Measurements from ENCODE around the gene ELK4. TPM values are rescaled to one million over a fixed set of nuclear protein-coding genes. Genes with fewer than 3 reads are reported as not detected.

Gene ELK4
- total RNA-seq, 8 experiments from 2014 or later: 6.8 to 21.3 (median 11.5) TPM

DNA sequence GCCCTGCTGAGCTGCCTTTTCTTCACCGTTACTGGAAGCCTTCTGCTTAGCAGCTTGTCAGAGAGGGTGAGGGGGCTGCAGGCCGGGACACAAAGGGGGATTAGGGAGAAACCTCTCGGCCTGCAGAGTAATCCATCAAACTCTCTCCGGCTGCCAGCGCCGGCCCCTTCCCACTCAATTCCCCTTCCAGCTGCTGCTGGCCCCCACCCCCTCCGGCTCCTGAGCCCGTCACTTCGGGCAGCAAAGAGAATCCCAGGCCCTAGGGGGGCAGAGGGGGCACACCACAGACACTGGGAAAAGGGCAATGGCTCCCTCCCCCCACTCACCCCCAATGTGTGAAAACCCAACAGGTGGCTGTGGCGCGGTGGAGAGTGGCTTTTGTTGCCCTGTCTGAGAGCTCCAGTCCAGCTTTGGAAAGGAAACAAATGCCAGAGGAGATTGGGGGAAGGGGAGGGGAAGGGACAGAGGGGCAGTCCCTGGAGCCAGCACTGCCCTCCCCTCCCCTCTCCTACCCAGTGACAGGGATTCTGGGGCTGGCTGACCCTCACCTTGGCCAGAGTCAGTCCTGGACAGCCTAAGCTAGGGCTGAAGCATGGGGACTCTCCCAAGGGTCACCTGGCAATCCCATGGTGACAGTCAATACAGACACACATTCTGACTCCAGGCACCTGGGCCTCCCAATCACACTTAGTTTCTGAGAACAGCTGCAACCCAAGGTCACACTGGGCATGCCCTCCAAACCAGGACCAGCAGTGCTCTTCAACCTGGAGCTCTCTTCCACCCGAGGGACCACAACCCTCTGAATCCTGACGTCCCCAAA lies 39.0 kb upstream of the ELK4 start:
- in situ Hi-C loops (cut with MboI; ENCODE audit: low pct_unique_long_range_greater_than_20kb in 2 of 9, low sequenced_read_pairs in 9 of 9, unreplicated experiment in 9 of 9): loop anchor here in 2 of 9 experiments (25.0 kb wide), 2 partner anchors 291 to 316 kb away; no protein-coding TSS in a partner anchor
- Histone ChIP-seq H3K4me3 (no peak overlapping the region), H3K27ac (no peak overlapping the region), H3K4me1 (replicated peaks in 1 of 2) (peaks cover 26 to 32% of the 10 kb centered on the region in 2 donors)
- ATAC-seq (replicated peaks in 6 of 8): peak in 5 of 8 experiments; percentile 27 to 42 (median 39)
- WGBS, 10 experiments: 9 to 100% (median 57%) methylated on average over 1 to 9 of the region's 13 CpGs; no CpG with 5 or more reads in 2 of the 10 experiments

DNA sequence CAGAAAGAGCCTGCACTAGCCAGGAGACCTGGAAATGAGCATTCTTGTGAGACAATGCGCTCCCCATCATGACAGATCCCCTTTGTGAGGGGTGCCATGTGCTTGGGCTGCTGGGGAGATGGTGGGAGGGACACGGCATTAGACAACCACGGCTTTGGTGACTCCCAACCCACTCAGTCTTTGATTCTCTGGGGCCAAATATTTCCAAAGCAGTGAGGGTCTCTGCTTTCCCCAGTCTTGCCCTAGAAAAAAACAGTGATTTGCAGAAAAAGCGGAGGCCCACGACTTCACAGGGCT lies 38.3 kb upstream of the ELK4 start:
- in situ Hi-C loops (cut with MboI; ENCODE audit: low pct_unique_long_range_greater_than_20kb in 2 of 9, low sequenced_read_pairs in 9 of 9, unreplicated experiment in 9 of 9): loop anchor here in 2 of 9 experiments (25.0 kb wide), 2 partner anchors 292 to 317 kb away; no protein-coding TSS in a partner anchor
- Histone ChIP-seq H3K4me1 (replicated peaks in 1 of 2) (peaks cover 26 to 34% of the 10 kb centered on the region in 2 donors), H3K27ac (no peak overlapping the region)

DNA sequence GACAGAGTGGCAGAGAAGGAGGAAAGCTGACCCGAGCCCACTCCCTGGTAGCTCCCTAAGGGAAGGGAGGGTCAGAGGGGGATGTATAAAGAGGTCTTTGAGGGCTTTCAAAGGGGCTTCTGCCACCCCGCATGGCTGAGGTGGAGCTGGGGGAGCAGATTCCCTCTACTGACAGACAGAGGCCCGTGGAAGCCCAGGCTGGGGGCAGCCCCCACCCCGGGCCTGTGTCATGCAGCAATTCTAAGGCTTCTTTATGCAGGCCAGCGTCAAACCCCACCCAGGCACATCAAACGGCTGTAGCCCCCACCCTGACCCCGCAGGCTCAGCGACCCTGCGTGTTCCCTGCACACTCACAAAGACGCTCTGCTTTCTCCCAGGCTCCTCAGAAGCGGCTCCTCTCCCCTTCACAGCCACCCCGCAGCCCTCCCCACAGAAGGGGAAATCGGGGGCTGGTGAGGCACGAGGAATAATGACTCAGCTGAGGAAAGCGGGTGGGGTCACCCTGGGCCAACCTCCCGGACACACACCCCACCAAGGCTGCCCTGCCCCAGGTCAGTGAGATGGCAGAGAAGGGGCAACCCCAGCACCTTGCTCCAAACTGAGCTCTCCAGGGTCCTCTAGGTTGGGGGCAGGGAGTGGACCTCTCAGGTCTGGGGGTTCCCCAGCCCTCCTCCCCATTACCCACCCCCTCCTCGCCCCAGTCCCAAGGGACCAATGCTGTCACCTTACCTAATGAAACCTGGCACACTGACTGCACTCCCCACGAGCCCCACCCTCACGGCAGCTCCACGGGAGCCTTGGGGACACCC lies 37.7 kb upstream of the ELK4 start:
- Histone ChIP-seq H3K27ac (no peak overlapping the region), H3K4me1 (replicated peaks in 1 of 2) (peaks cover 26 to 34% of the 10 kb centered on the region in 2 donors), H3K4me3 (no peak overlapping the region)
- in situ Hi-C loops (cut with MboI; ENCODE audit: low pct_unique_long_range_greater_than_20kb in 2 of 9, low sequenced_read_pairs in 9 of 9, unreplicated experiment in 9 of 9): loop anchor here in 2 of 9 experiments (25.0 kb wide), 2 partner anchors 293 to 318 kb away; no protein-coding TSS in a partner anchor
- 0 to 20% (median 14%) methylated on average over 1 to 5 of the region's 20 CpGs; no CpG with 5 or more reads in 5 of the 10 experiments for WGBS, 10 experiments
- ATAC-seq (replicated peaks in 6 of 8): peak; percentile 40 to 72 (median 68)

More for the DNA sequence above, 38.3 kb upstream of the ELK4 start:
- peak in 2 of 8 experiments; percentile 4 to 18 for ATAC-seq (replicated peaks in 6 of 8)
- H3K4me3 ChIP-seq: no peak overlapping the region
- 0 to 100% (median 70%) methylated on average over 1 to 2 of the region's 5 CpGs; no CpG with 5 or more reads in 7 of the 10 experiments for WGBS, 10 experiments

- in situ Hi-C loops (cut with MboI; ENCODE audit: low pct_unique_long_range_greater_than_20kb in 2 of 9, low sequenced_read_pairs in 9 of 9, unreplicated experiment in 9 of 9): loop anchor here in 2 of 9 experiments (25.0 kb wide), 2 partner anchors 293 to 318 kb away; no protein-coding TSS in a partner anchor
- H3K27ac ChIP-seq: no peak overlapping the region
- peaks cover 26 to 34% of the 10 kb centered on the region in 2 donors for H3K4me1 ChIP-seq (replicated peaks in 1 of 2)
- no peak overlapping the region for H3K4me3 ChIP-seq
- 31 to 72% (median 53%) methylated on average over 1 to 5 of the region's 5 CpGs; no CpG with 5 or more reads in 4 of the 10 experiments for WGBS, 10 experiments
- peak; percentile 13 to 66 (median 20) for ATAC-seq (replicated peaks in 6 of 8)
Observed at GRCh38 chr1:205668951-205669340, 37.1 kb upstream of the ELK4 start.

GRCh38 chr1:205667909-205668643 lies 36.3 kb upstream of the ELK4 start:
- Histone ChIP-seq H3K27ac (no peak overlapping the region), H3K4me3 (no peak overlapping the region), H3K4me1 (replicated peaks in 1 of 2) (peaks cover 26 to 34% of the 10 kb centered on the region in 2 donors)
- 38 to 100% (median 88%) methylated on average over 1 to 11 of the region's 11 CpGs; no CpG with 5 or more reads in 1 of the 10 experiments for WGBS, 10 experiments
- in situ Hi-C loops (cut with MboI; ENCODE audit: low pct_unique_long_range_greater_than_20kb in 2 of 9, low sequenced_read_pairs in 9 of 9, unreplicated experiment in 9 of 9): loop anchor here in 2 of 9 experiments (25.0 kb wide), 2 partner anchors 294 to 319 kb away; no protein-coding TSS in a partner anchor
- ATAC-seq (replicated peaks in 6 of 8): peak in 3 of 8 experiments; percentile 14 to 41 (median 17)

DNA sequence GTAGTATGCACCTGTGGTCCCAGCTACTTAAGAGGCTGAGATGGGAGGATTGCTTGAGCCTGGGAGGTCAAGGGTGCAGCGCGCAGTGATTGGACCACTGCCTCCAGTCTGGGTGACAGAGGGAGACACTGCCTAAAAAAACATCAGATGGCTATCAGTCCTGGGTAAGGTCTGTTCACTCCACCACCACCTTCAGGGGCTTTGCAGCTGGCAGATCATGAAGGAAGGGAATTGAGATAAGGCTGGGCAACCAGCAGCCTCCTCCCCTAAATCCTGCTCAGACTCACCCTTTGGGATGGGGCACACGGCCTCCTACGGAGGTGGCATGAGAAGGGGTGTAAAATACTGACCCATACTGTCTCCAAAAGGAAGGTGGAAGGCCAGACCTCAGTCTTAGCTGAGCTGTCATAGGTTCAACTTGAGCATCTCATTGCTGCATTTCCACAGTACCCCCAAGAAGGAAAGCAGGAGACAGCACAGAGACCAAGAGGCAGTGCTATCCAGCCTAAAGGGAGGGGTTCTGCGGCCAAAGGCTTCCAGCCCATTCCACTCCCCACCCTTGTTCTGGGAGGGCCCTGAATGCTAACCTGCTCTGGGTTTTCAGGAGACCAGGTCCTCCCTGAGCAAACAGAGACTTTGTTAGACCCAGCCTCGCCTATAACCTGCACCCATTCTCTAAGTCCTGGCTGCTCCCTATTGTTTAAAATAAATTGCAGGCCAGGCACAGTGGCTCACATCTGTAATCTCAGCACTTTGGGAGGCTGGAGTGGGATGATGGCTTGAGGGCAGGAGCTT lies 34.8 kb upstream of the ELK4 start:
- ATAC-seq (replicated peaks in 6 of 8): peak in 1 of 8 experiments; percentile 12
- in situ Hi-C loops (cut with MboI; ENCODE audit: low pct_unique_long_range_greater_than_20kb in 2 of 9, low sequenced_read_pairs in 9 of 9, unreplicated experiment in 9 of 9): loop anchor here in 2 of 9 experiments (25.0 kb wide), 2 partner anchors 296 to 321 kb away; no protein-coding TSS in a partner anchor
- WGBS, 10 experiments: 86 to 100% (median 98%) methylated on average over 1 to 4 of the region's 6 CpGs; no CpG with 5 or more reads in 4 of the 10 experiments
- Histone ChIP-seq H3K4me3 (no peak overlapping the region), H3K27ac (no peak overlapping the region), H3K4me1 (replicated peaks in 1 of 2) (peaks cover 25 to 37% of the 10 kb centered on the region in 2 donors)

DNA sequence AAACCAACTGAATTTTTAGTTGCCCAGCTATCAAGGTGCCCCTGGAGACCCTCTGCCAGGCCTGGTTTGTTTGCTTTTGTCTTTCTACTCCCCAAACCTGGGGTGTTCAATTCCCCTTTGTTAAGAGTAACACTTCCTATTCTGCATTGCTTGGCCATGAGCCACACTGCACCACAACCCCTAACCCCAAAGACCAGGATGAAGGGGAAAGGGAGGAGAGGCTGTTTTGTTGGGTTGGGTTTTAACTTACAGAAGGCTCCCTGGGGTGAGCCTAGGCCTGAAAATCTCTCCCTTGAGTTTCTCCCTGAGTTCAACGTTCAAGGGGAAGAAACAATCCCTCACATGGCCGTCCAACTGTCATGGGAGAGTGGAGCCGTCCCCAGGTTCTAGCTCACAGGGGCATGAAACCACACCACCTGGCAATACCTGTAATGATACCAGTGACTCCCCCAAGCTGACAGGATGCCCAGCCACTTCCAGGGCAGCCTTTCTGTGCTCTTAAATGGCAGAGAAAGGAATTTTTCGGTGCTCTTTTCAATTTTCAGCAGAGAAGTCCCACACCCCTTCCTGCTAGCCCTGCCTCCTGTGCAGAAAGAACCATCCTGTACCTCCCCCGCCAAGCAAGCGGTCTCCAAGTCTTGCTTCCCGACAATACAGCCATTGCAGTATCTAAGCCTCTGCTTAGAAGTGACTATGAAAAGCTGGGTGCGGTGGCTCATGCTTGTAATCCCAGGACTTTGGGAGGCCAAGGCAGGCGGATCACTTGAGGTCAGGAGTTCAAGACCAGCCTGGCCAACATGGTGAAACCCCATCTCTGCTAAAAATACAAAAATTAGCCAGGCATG lies 33.6 kb upstream of the ELK4 start:
- 20 to 62% (median 56%) methylated on average over 1 to 7 of the region's 9 CpGs; no CpG with 5 or more reads in 4 of the 10 experiments for WGBS, 10 experiments
- Histone ChIP-seq H3K4me3 (no peak overlapping the region), H3K27ac (no peak overlapping the region), H3K4me1 (replicated peaks in 1 of 2) (peaks cover 21 to 28% of the 10 kb centered on the region in 2 donors)
- in situ Hi-C loops (cut with MboI; ENCODE audit: low pct_unique_long_range_greater_than_20kb in 2 of 9, low sequenced_read_pairs in 9 of 9, unreplicated experiment in 9 of 9): loop anchor here in 2 of 9 experiments (25.0 kb wide), 2 partner anchors 297 to 322 kb away; no protein-coding TSS in a partner anchor
- ATAC-seq (replicated peaks in 6 of 8): peak in 1 of 8 experiments; percentile 24

DNA sequence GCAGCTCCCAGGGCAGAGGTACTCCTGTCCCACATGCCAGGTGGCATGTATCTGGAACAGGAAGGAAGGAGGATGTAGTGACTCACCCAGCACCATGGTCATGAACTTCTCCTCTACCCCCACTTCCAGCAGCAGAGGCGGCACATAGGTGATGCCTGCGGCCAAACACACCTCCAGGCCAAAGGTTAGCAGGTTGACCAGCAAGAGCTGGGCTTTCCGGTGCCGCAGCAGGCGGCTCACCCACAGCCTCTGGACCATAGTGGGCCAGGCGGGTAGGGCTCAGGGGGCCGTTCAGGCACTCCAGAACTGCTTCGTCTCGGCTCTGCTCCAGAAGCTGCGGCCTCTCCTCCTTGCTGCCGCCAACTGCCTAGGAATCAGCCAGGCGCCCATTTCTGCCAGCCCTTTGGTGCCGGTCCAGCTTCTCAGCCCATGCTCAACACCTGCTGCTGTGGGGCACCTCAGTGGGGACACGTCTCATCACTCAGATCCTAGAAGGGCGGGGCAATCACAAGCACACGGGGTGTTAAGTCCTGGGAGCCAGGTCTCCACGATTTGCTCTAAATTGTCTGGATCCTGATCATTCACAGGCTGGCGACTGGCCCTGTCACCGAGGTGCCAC lies 32.7 kb upstream of the ELK4 start:
- WGBS, 10 experiments: 38 to 100% (median 88%) methylated on average over 1 to 11 of the region's 19 CpGs; no CpG with 5 or more reads in 3 of the 10 experiments
- in situ Hi-C loops (cut with MboI; ENCODE audit: low pct_unique_long_range_greater_than_20kb in 2 of 9, low sequenced_read_pairs in 9 of 9, unreplicated experiment in 9 of 9): loop anchor here in 2 of 9 experiments (25.0 kb wide), 2 partner anchors 298 to 323 kb away; no protein-coding TSS in a partner anchor
- peaks cover 12 to 18% of the 10 kb centered on the region in 2 donors for H3K4me1 ChIP-seq (replicated peaks in 1 of 2)
- H3K27ac ChIP-seq: no peak overlapping the region
- no peak overlapping the region for H3K4me3 ChIP-seq
- ATAC-seq (replicated peaks in 6 of 8): no peak

DNA sequence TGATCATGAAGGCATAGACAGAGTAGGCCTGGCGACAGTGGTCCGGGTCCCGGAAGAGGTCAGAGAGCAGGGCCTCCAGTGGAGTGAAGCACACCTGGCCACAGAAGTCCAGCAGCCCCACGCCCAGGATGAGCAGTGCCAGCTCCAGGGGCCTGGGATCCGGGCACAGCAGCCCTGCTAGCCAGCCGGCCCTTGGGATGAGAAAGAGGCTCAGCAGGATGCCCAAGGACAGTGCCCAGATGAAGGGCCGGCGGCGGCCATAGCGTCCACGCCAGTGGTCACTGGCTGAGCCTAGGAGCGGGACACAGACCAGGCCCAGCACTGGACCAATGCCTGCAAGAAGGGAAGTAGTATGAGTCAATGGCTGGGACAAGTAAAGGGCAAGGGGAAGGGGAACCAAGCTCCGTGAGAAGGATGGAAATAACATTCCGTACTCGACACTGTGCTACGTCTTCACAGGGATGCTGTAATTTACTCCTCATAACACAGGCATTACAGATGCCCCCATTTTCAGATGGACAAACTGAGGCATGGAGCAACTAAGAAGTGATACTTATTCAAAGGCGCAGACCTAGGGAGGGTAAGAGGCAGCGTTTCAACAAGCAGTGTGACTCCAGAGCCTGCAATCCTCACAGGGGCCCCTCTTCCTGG lies 31.6 kb upstream of the ELK4 start:
- H3K27ac ChIP-seq: no peak overlapping the region
- in situ Hi-C loops (cut with MboI; ENCODE audit: low pct_unique_long_range_greater_than_20kb in 2 of 9, low sequenced_read_pairs in 9 of 9, unreplicated experiment in 9 of 9): loop anchor here in 2 of 9 experiments (25.0 kb wide), 2 partner anchors 299 to 324 kb away; no protein-coding TSS in a partner anchor
- H3K4me1 ChIP-seq (replicated peaks in 1 of 2): peaks cover 5 to 7% of the 10 kb centered on the region in 2 donors
- no peak overlapping the region for H3K4me3 ChIP-seq
- ATAC-seq (replicated peaks in 6 of 8): no peak
- 79 to 100% (median 94%) methylated on average over 1 to 14 of the region's 18 CpGs; no CpG with 5 or more reads in 4 of the 10 experiments for WGBS, 10 experiments

DNA sequence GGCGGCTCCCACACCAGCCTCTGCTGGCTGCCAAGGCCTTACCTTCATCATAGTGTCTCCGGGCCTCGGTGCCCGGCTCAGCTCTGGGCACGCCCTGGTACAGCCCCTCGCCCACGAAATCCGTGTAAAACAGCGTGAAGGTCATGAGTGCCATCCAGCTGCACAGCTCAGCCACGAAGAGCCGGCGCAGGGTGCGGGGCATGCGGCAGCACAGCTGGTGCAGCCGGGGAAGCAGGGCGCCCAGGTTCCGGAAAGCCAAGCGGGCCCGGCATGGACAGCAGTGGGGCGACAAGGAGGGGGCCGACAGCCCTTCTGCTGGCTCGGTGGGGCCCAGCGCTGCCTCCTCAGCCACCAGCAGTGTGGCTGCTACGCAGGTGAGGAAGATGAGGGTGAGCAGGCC lies 31.0 kb upstream of the ELK4 start:
- Histone ChIP-seq H3K4me3 (no peak overlapping the region), H3K27ac (no peak overlapping the region), H3K4me1 (replicated peaks in 1 of 2) (peaks cover 5 to 6% of the 10 kb centered on the region in 2 donors)
- ATAC-seq (replicated peaks in 6 of 8): no peak
- in situ Hi-C loops (cut with MboI; ENCODE audit: low pct_unique_long_range_greater_than_20kb in 2 of 9, low sequenced_read_pairs in 9 of 9, unreplicated experiment in 9 of 9): loop anchor here in 2 of 9 experiments (25.0 kb wide), 2 partner anchors 300 to 325 kb away; no protein-coding TSS in a partner anchor
- WGBS, 10 experiments: 90 to 97% (median 94%) methylated on average over 4 to 15 of the region's 24 CpGs; no CpG with 5 or more reads in 6 of the 10 experiments

All from motor neuron (in vitro differentiated cells).